ENCODE data around the gene CD3G. TPM values are rescaled to one million over a fixed set of nuclear protein-coding genes. Genes with fewer than 3 reads are reported as not detected.

Gene CD3G
- total and polyA plus RNA-seq, 9 of the 15 experiments (the other 6 are each of a cell fraction or from before 2014, with no cell fraction given) = 0.30 to 1.7 (median 0.47) TPM

DNA sequence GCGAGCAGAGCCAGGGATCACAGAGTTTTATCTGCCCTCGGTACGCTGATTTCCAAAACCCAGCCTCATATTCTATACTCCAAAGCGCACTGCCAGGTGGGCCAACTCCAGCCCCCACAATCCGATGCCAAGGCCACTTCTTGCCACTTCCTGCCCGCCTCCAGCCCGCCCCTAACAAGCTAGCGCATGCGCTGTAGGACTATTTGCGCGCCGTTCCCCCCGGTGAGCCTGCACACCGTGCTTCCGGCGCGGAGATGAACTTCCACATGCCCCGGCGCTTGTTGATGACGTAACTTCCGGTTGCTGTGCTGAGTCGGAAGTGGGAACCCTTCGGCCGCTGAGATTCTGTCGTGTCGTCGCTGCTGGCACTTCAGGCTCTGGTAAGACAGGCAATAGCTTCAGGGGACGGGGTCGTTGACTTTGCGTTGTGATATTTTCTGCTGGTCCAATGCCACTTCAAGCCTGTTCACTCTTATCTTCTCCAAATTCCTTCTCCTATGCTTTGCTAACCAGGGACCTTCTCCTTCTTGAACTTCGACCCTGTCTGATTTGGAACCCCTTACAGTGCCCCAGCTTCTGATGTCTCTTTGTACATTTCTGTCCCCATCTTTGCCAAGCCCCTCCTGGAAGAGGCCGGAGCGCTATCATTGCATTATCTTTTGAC, 15.3 kb downstream of the CD3G start, which contains the start of gene UBE4A:
Gene UBE4A, plus strand, starts transcription at position 306 of the 664 bp plus-strand sequence. CDS start 5,481 bp downstream, outside the sequence.
- peaks cover 17% of the 10 kb centered on the region; the same call in 2 of the 3 replicates for H3K36me3 ChIP-seq (ENCODE audit: control insufficient read depth, insufficient read depth, low read length)
- FAIRE-seq (peak; percentile 96), ATAC-seq (peak; percentile 95), DNase-seq (ENCODE audit: extremely low read depth in 1 of 4, low spot score in 3 of 4) (peak; percentile 86 to 98 (median 88))
- peaks cover 4 to 5% of the 10 kb centered on the region in 2 experiments; a peak in 2 of 5 replicates for H3K4me1 ChIP-seq (replicated peaks in 1 of 2; ENCODE audit: control insufficient read depth in 2 of 2, insufficient read depth in 2 of 2, low read length in 2 of 2)
- no TSS peak for BruUV-seq (replicated peaks)
- peak within 1 kb of the TSS; percentile 77 for H3K27ac ChIP-seq (ENCODE audit: extremely low read depth, low read depth, low read length)
- WGBS (ENCODE audit: insufficient coverage, low coverage, missing lambda C conversion rate) = 12% methylated on average over 33 of the region's 33 CpGs
- ChIA-PET CTCF (ENCODE audit: low intra/inter-chr PET ratio) (interaction anchor here (1.3 kb wide), 1 partner anchor 167 kb away, joined by 4 read pairs; no protein-coding TSS in a partner anchor), POLR2A (interaction anchor here (0.6 to 1.0 kb wide), 3 partner anchors 14 to 244 kb away, joined by 3 to 4 read pairs (median 4); no protein-coding TSS in a partner anchor)
- intact Hi-C loops (cut with micrococcal nuclease) (no loop called here), in situ Hi-C loops (cut with MboI) (no loop called here)
- H3K9me3 ChIP-seq (replicated peaks; ENCODE audit: control insufficient read depth, insufficient read depth, low read depth, low read length) = peaks cover 5% of the 10 kb centered on the region; the same call in 1 of the 2 replicates
- H3K9ac ChIP-seq (ENCODE audit: insufficient read depth in 1 of 2, low read depth in 2 of 2, low read length in 2 of 2) = peak within 1 kb of the TSS; percentile 89
- peak within 1 kb of the TSS; percentile 99 for H3K4me2 ChIP-seq (ENCODE audit: insufficient read depth, low read length)
- peaks cover 37% of the 10 kb centered on the region for H3K79me2 ChIP-seq (ENCODE audit: control insufficient read depth, insufficient read depth, low read length)
- peak within 1 kb of the TSS; percentile 79 for H3K4me3 ChIP-seq
- no peaks in the 10 kb centered on the region for H3K9me1 ChIP-seq (ENCODE audit: control insufficient read depth, insufficient read depth, low read length)
- peak within 1 kb of the TSS; percentile 97 for H2AFZ ChIP-seq (ENCODE audit: low read depth, low read length)
- H3K27me3 ChIP-seq (ENCODE audit: control insufficient read depth in 2 of 2, insufficient read depth in 2 of 2, low read length in 2 of 2) = no peaks in the 10 kb centered on the region
- H4K20me1 ChIP-seq (replicated peaks; ENCODE audit: control insufficient read depth, insufficient read depth, low read length) = no peaks in the 10 kb centered on the region
- TF ChIP-seq, protein P1, sequence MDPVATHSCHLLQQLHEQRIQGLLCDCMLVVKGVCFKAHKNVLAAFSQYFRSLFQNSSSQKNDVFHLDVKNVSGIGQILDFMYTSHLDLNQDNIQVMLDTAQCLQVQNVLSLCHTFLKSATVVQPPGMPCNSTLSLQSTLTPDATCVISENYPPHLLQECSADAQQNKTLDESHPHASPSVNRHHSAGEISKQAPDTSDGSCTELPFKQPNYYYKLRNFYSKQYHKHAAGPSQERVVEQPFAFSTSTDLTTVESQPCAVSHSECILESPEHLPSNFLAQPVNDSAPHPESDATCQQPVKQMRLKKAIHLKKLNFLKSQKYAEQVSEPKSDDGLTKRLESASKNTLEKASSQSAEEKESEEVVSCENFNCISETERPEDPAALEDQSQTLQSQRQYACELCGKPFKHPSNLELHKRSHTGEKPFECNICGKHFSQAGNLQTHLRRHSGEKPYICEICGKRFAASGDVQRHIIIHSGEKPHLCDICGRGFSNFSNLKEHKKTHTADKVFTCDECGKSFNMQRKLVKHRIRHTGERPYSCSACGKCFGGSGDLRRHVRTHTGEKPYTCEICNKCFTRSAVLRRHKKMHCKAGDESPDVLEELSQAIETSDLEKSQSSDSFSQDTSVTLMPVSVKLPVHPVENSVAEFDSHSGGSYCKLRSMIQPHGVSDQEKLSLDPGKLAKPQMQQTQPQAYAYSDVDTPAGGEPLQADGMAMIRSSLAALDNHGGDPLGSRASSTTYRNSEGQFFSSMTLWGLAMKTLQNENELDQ (CRISPR knock-in tag; IDR thresholded peaks at IDR 0.05; ENCODE audit: borderline replicate concordance) = no peak
- TF ChIP-seq TAL1 (IDR thresholded peaks at IDR 0.05) = no peak
- peak; percentile 99 for TF ChIP-seq GABPB1 (CRISPR knock-in tag; IDR thresholded peaks at IDR 0.05)
- peak; percentile 76; the same call in 1 of the 2 replicates for TF ChIP-seq CEBPG (CRISPR knock-in tag; IDR thresholded peaks at IDR 0.05)
- TF ChIP-seq CEBPG (tag; conservative IDR thresholded peaks at IDR 0.05 in 1 of 2, IDR thresholded peaks at IDR 0.05 in 1 of 2) = peak; percentile 90 to 94
- TF ChIP-seq EP300 (IDR thresholded peaks at IDR 0.05; ENCODE audit: low read length) = peak; percentile 28; the same call in 1 of the 2 replicates
- no peak for TF ChIP-seq ZNF133 (CRISPR knock-in tag; IDR thresholded peaks at IDR 0.05)
- 0 out of 2 replicates have a peak, but pooled peaks have one; percentile 68 for TF ChIP-seq ZNF175 (CRISPR knock-in tag; IDR thresholded peaks at IDR 0.05; ENCODE audit: low read depth)
- TF ChIP-seq, protein P2, sequence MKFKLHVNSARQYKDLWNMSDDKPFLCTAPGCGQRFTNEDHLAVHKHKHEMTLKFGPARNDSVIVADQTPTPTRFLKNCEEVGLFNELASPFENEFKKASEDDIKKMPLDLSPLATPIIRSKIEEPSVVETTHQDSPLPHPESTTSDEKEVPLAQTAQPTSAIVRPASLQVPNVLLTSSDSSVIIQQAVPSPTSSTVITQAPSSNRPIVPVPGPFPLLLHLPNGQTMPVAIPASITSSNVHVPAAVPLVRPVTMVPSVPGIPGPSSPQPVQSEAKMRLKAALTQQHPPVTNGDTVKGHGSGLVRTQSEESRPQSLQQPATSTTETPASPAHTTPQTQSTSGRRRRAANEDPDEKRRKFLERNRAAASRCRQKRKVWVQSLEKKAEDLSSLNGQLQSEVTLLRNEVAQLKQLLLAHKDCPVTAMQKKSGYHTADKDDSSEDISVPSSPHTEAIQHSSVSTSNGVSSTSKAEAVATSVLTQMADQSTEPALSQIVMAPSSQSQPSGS (CRISPR knock-in tag; IDR thresholded peaks at IDR 0.05) = no peak
- TF ChIP-seq CC2D1A (IDR thresholded peaks at IDR 0.05) = peak; percentile 98
- TF ChIP-seq, protein P3, sequence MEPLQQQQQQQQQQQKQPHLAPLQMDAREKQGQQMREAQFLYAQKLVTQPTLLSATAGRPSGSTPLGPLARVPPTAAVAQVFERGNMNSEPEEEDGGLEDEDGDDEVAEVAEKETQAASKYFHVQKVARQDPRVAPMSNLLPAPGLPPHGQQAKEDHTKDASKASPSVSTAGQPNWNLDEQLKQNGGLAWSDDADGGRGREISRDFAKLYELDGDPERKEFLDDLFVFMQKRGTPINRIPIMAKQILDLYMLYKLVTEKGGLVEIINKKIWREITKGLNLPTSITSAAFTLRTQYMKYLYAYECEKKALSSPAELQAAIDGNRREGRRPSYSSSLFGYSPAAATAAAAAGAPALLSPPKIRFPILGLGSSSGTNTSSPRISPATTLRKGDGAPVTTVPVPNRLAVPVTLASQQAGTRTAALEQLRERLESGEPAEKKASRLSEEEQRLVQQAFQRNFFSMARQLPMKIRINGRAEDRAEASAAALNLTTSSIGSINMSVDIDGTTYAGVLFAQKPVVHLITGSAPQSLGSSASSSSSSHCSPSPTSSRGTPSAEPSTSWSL (CRISPR knock-in tag; IDR thresholded peaks at IDR 0.05; ENCODE audit: borderline replicate concordance) = no peak
- TF ChIP-seq, protein P4, sequence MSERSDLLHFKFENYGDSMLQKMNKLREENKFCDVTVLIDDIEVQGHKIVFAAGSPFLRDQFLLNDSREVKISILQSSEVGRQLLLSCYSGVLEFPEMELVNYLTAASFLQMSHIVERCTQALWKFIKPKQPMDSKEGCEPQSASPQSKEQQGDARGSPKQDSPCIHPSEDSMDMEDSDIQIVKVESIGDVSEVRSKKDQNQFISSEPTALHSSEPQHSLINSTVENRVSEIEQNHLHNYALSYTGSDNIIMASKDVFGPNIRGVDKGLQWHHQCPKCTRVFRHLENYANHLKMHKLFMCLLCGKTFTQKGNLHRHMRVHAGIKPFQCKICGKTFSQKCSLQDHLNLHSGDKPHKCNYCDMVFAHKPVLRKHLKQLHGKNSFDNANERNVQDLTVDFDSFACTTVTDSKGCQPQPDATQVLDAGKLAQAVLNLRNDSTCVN (CRISPR knock-in tag; IDR thresholded peaks at IDR 0.05) = no peak
- TF ChIP-seq SREBF2 (CRISPR knock-in tag; IDR thresholded peaks at IDR 0.05) = no peak
- TF ChIP-seq CTBP1 (IDR thresholded peaks at IDR 0.05; ENCODE audit: borderline replicate concordance) = 0 out of 2 replicates have a peak, but pooled peaks have one; percentile 15
- peak; percentile 6; the same call in 1 of the 2 replicates for TF ChIP-seq TEAD4 (IDR thresholded peaks at IDR 0.05; ENCODE audit: low read length)
- no peak for TF ChIP-seq TEAD4 (CRISPR knock-in tag; IDR thresholded peaks at IDR 0.05; ENCODE audit: borderline replicate concordance)
